GM23338 (cell line): ENCODE data around the gene LAMA1.

Source experiments
- CREB1 ChIP-seq: fragments of 250-450 bp; sonication (Bioruptor Pico); IDR thresholded peaks from 2 replicates; pipeline ENCODE4 v1.5.0; 2020; ENCODE audit warnings: low read depth, mild to moderate bottlenecking, moderate library complexity
- CTCF ChIP-seq, 2 experiments: fragments of 200-600 bp in 1 of 2; sonication (generic) in 1 of 2; conservative IDR thresholded peaks; 2 replicates each; pipeline versions ENCODE4 v1.5.1 to v1.6.1; 2016 to 2017; ENCODE audit warnings: antibody characterized with exemption in 2 of 2, low read depth in 2 of 2, mild to moderate bottlenecking in 2 of 2, moderate library complexity in 1 of 2
- EZH2 ChIP-seq: fragments of 200-600 bp; sonication (generic); IDR thresholded peaks from one replicate; pipeline ENCODE4 v1.8.0; 2017; ENCODE audit warnings: antibody characterized with exemption, mild to moderate bottlenecking, low read depth; ENCODE audit not compliant: unreplicated experiment
- POLR2AphosphoS5 ChIP-seq: IDR thresholded peaks from 2 replicates; pipeline ENCODE4 v1.6.1; 2016; ENCODE audit warnings: antibody characterized with exemption, low read depth

- TF ChIP-seq CTCF (conservative IDR thresholded peaks at IDR 0.05; ENCODE audit: low read depth in 2 of 2), result no peak
- no peak for TF ChIP-seq EZH2
- TF ChIP-seq CREB1 (CRISPR knock-in tag), result no peak
- TF ChIP-seq POLR2AphosphoS5, result no peak
Observed at GRCh38 chr18:7152440-7152839, 34.8 kb upstream of the LAMA1 start.
